ENCODE results near the gene SIX2.

Gene SIX2

GRCh38 chr2:44964752-44965236, 44.5 kb downstream of the SIX2 start:
- no peaks in the 10 kb centered on the region for H3K4me1 ChIP-seq (ENCODE audit: insufficient read depth, low read length, poor library complexity, severe bottlenecking)
- H3K4me3 ChIP-seq (ENCODE audit: low read length, poor library complexity, severe bottlenecking) = no peak overlapping the region
- no peak overlapping the region for H3K9ac ChIP-seq (ENCODE audit: low read depth, low read length, poor library complexity, severe bottlenecking)
- no peaks in the 10 kb centered on the region for H3K9me3 ChIP-seq (ENCODE audit: insufficient read depth, low read depth, low read length)
- no peaks in the 10 kb centered on the region for H3K79me2 ChIP-seq (ENCODE audit: insufficient read depth, low read length)
- H2AFZ ChIP-seq (ENCODE audit: low read length) = no peak overlapping the region
- no peaks in the 10 kb centered on the region for H3F3A ChIP-seq (ENCODE audit: low read depth)
- no peak overlapping the region for H3K4me2 ChIP-seq (ENCODE audit: low read depth, low read length, poor library complexity, severe bottlenecking)
- H3K36me3 ChIP-seq (ENCODE audit: insufficient read depth, low read length) = no peaks in the 10 kb centered on the region
- TF ChIP-seq CTCF (conservative IDR thresholded peaks at IDR 0.05; ENCODE audit: low read length) (peak; percentile 34; the same call in 1 of the 2 replicates), EZH2phosphoT487 (IDR thresholded peaks at IDR 0.05; ENCODE audit: borderline replicate concordance) (no peak)
- no peaks in the 10 kb centered on the region for H3K9me2 ChIP-seq (replicated peaks; ENCODE audit: low read depth, low read length)
- no peaks in the 10 kb centered on the region for H4K20me1 ChIP-seq (ENCODE audit: insufficient read depth, low read length, poor library complexity, severe bottlenecking)
- H3K27me3 ChIP-seq (ENCODE audit: insufficient read depth, low read length, poor library complexity, severe bottlenecking) = no peaks in the 10 kb centered on the region

GRCh38 chr2:44962176-44962695, 47.0 kb downstream of the SIX2 start:
- Histone ChIP-seq H3K27me3 (ENCODE audit: insufficient read depth, low read length, poor library complexity, severe bottlenecking) (no peaks in the 10 kb centered on the region), H3K9me3 (ENCODE audit: insufficient read depth, low read depth, low read length) (no peaks in the 10 kb centered on the region), H3K4me3 (ENCODE audit: low read length, poor library complexity, severe bottlenecking) (no peak overlapping the region), H3K4me1 (ENCODE audit: insufficient read depth, low read length, poor library complexity, severe bottlenecking) (no peaks in the 10 kb centered on the region), H3K9ac (ENCODE audit: low read depth, low read length, poor library complexity, severe bottlenecking) (no peak overlapping the region), H2AFZ (ENCODE audit: low read length) (no peak overlapping the region), H3F3A (ENCODE audit: low read depth) (no peaks in the 10 kb centered on the region), H4K20me1 (ENCODE audit: insufficient read depth, low read length, poor library complexity, severe bottlenecking) (no peaks in the 10 kb centered on the region), H3K79me2 (ENCODE audit: insufficient read depth, low read length) (no peaks in the 10 kb centered on the region), H3K4me2 (ENCODE audit: low read depth, low read length, poor library complexity, severe bottlenecking) (no peak overlapping the region), H3K36me3 (ENCODE audit: insufficient read depth, low read length) (no peaks in the 10 kb centered on the region), H3K9me2 (replicated peaks; ENCODE audit: low read depth, low read length) (no peaks in the 10 kb centered on the region)
- no peak for TF ChIP-seq EZH2phosphoT487 (IDR thresholded peaks at IDR 0.05; ENCODE audit: borderline replicate concordance)
- no peak for TF ChIP-seq CTCF (conservative IDR thresholded peaks at IDR 0.05; ENCODE audit: low read length)

- no peaks in the 10 kb centered on the region for H3K9me3 ChIP-seq (ENCODE audit: insufficient read depth, low read depth, low read length)
- no peak overlapping the region for H3K4me2 ChIP-seq (ENCODE audit: low read depth, low read length, poor library complexity, severe bottlenecking)
- TF ChIP-seq CTCF (conservative IDR thresholded peaks at IDR 0.05; ENCODE audit: low read length) (no peak), EZH2phosphoT487 (IDR thresholded peaks at IDR 0.05; ENCODE audit: borderline replicate concordance) (no peak)
- H3K36me3 ChIP-seq (ENCODE audit: insufficient read depth, low read length) = no peaks in the 10 kb centered on the region
- H3K9ac ChIP-seq (ENCODE audit: low read depth, low read length, poor library complexity, severe bottlenecking) = no peak overlapping the region
- H3K4me1 ChIP-seq (ENCODE audit: insufficient read depth, low read length, poor library complexity, severe bottlenecking) = no peaks in the 10 kb centered on the region
- no peaks in the 10 kb centered on the region for H3K9me2 ChIP-seq (replicated peaks; ENCODE audit: low read depth, low read length)
- no peak overlapping the region for H2AFZ ChIP-seq (ENCODE audit: low read length)
- H3F3A ChIP-seq (ENCODE audit: low read depth) = no peaks in the 10 kb centered on the region
- no peaks in the 10 kb centered on the region for H3K27me3 ChIP-seq (ENCODE audit: insufficient read depth, low read length, poor library complexity, severe bottlenecking)
- no peak overlapping the region for H3K4me3 ChIP-seq (ENCODE audit: low read length, poor library complexity, severe bottlenecking)
- H4K20me1 ChIP-seq (ENCODE audit: insufficient read depth, low read length, poor library complexity, severe bottlenecking) = no peaks in the 10 kb centered on the region
- H3K79me2 ChIP-seq (ENCODE audit: insufficient read depth, low read length) = no peaks in the 10 kb centered on the region
These were observed 48.4 kb downstream of the SIX2 start for GRCh38 chr2:44960871-44961270.
